ENCODE measurements around the gene TACSTD2. TPM values are rescaled to one million over a fixed set of nuclear protein-coding genes. Genes with fewer than 3 reads are reported as not detected.
"Not testable (repeated sequence)": the region's sequence is repeated elsewhere in the genome, so short reads cannot be mapped to it uniquely, and the experiment has no call there.

Gene TACSTD2, protein sequence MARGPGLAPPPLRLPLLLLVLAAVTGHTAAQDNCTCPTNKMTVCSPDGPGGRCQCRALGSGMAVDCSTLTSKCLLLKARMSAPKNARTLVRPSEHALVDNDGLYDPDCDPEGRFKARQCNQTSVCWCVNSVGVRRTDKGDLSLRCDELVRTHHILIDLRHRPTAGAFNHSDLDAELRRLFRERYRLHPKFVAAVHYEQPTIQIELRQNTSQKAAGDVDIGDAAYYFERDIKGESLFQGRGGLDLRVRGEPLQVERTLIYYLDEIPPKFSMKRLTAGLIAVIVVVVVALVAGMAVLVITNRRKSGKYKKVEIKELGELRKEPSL
- 169 and 183 TPM in 2 replicates for total RNA-seq

DNA sequence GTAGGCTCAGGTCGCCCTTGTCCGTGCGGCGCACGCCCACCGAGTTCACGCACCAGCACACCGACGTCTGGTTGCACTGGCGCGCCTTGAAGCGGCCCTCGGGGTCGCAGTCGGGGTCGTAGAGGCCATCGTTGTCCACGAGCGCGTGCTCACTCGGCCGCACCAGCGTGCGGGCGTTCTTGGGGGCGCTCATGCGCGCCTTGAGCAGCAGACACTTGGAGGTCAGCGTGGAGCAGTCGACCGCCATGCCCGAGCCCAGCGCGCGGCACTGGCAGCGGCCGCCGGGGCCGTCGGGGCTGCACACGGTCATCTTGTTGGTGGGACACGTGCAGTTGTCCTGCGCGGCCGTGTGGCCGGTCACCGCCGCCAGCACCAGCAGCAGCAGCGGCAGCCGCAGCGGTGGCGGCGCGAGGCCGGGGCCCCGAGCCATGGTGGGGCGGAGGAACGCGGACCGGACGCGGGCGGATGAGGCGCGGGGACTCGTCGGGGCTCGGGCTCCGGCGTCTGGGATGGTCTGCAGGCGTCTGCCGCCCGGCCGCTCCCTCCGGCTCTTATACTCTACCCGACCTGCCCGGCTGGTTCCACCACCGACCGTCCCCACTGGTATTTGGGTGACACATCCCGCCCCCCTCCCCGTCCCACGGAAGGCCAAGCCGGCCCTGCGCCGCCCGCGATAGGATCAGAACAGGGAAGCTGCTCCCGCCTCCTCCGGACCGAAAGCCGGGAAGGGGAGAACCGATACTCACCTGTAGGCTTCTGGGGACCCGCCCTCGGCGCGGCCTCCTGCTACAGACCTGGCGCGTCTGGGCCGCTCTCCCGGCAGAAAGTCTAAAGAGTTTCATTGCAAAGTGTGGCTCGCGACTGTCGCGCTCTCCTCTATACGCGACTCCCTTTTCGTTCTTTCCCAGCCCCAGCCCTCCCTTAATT, at the start of gene TACSTD2:
TSS of gene TACSTD2 (minus strand) at position 526 of the 927 bp plus-strand sequence. CDS start at position 430, 96 bp downstream.
- TF ChIP-seq, protein P1, sequence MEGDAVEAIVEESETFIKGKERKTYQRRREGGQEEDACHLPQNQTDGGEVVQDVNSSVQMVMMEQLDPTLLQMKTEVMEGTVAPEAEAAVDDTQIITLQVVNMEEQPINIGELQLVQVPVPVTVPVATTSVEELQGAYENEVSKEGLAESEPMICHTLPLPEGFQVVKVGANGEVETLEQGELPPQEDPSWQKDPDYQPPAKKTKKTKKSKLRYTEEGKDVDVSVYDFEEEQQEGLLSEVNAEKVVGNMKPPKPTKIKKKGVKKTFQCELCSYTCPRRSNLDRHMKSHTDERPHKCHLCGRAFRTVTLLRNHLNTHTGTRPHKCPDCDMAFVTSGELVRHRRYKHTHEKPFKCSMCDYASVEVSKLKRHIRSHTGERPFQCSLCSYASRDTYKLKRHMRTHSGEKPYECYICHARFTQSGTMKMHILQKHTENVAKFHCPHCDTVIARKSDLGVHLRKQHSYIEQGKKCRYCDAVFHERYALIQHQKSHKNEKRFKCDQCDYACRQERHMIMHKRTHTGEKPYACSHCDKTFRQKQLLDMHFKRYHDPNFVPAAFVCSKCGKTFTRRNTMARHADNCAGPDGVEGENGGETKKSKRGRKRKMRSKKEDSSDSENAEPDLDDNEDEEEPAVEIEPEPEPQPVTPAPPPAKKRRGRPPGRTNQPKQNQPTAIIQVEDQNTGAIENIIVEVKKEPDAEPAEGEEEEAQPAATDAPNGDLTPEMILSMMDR (IDR thresholded peaks at IDR 0.05; ENCODE audit: insufficient read depth, low read length, poor library complexity, severe bottlenecking): no peak
- H3K36me3 ChIP-seq (ENCODE audit: control insufficient read depth, insufficient read depth, low read length): no peaks in the 10 kb centered on the region
- DNase-seq (ENCODE audit: low read depth): no peak
- H3K27me3 ChIP-seq (ENCODE audit: control insufficient read depth, insufficient read depth, low read length): peaks cover 3% of the 10 kb centered on the region
- H3K4me3 ChIP-seq (ENCODE audit: low read depth, low read length): peak within 1 kb of the TSS; percentile 54

DNA sequence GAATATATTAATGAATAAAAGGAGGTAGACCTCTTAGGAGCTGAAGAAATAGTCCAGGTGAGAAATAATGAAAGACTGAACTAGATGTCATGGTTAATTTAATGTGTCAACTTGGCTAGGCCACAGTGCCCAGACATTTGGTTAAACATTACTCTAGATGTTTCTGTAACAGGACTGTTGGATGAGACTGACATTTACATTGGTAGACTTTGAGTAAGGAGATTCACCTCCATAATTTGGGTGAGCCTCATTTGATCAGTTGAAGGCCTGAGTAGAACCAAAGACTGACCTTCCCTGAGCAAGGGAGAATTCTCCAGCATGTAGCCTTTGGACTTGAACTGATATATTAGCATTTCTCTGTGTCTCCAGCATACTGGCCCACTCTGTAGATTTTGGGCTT, 49.2 kb upstream of the TACSTD2 start:
- no peaks in the 10 kb centered on the region for H3K36me3 ChIP-seq (ENCODE audit: control insufficient read depth, insufficient read depth, low read length)
- TF ChIP-seq, protein P1 (IDR thresholded peaks at IDR 0.05; ENCODE audit: insufficient read depth, low read length, poor library complexity, severe bottlenecking): no peak
- H3K4me3 ChIP-seq (ENCODE audit: low read depth, low read length): no peak overlapping the region
- no peaks in the 10 kb centered on the region for H3K27me3 ChIP-seq (ENCODE audit: control insufficient read depth, insufficient read depth, low read length)
- DNase-seq (ENCODE audit: low read depth): no peak

DNA sequence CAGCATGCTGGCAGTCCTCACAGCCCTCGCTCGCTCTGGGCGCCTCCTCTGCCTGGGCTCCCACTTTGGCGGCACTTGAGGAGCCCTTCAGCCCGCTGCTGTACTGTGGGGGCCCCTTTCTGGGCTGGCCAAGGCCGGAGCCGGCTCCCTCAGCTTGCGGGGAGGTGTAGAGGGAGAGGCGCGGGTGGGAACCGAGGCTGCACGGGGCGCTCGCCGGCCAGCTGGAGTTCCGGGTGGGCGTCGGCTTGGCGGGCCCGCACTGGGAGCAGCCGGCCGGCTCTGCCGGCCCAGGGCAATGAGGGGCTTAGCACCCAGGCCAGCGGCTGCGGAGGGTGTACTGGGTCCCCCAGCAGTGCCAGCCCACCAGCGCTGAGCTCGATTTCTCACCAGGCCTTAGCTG, 46.2 kb upstream of the TACSTD2 start:
- not testable (repeated sequence) for DNase-seq (ENCODE audit: low read depth); H3K36me3 ChIP-seq (ENCODE audit: control insufficient read depth, insufficient read depth, low read length); H3K27me3 ChIP-seq (ENCODE audit: control insufficient read depth, insufficient read depth, low read length); H3K4me3 ChIP-seq (ENCODE audit: low read depth, low read length)

DNA sequence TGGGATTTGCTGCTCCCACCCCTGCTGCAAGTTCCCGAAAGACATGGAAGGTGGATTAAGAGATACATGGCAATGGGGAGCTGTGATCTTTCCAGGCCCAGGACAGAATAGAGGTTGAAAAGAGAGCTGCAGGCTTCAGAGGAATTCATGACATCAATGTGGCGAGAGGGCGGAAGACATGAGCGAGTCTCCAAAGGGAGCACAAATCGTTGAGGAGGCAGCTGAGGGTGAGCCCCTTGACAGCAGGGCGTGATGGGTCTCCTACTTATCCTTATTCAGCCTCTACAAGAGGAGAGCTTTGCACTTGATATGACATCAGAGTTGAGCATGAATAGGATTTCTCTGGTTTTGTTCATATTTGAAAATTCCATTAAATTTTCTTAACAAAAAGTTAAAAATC, 45.5 kb upstream of the TACSTD2 start:
- Histone ChIP-seq H3K4me3 (ENCODE audit: low read depth, low read length) (no peak overlapping the region), H3K27me3 (ENCODE audit: control insufficient read depth, insufficient read depth, low read length) (no peaks in the 10 kb centered on the region), H3K36me3 (ENCODE audit: control insufficient read depth, insufficient read depth, low read length) (no peaks in the 10 kb centered on the region)
- DNase-seq (ENCODE audit: low read depth): no peak
- TF ChIP-seq, protein P1 (IDR thresholded peaks at IDR 0.05; ENCODE audit: insufficient read depth, low read length, poor library complexity, severe bottlenecking): no peak

DNA sequence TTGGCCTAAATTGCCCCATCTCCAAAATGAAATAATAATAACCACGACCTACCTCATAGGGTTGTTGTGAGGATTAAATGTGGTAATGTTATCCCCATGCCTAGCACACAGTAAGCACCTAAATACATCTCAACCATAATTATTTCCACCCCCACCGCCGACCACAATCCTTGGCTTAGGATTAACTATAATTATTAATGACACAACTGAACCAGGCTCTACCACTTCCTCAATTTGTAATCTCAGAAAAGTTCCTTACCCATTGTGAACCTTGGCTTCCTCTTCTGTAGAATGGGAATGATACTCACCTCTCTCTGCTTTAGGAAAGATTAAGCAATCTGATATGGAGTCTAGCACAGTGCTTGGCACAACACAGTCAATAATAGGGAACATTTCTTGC, 44.3 kb upstream of the TACSTD2 start:
- H3K27me3 ChIP-seq (ENCODE audit: control insufficient read depth, insufficient read depth, low read length): no peaks in the 10 kb centered on the region
- no peak overlapping the region for H3K4me3 ChIP-seq (ENCODE audit: low read depth, low read length)
- DNase-seq (ENCODE audit: low read depth): no peak
- TF ChIP-seq, protein P1 (IDR thresholded peaks at IDR 0.05; ENCODE audit: insufficient read depth, low read length, poor library complexity, severe bottlenecking): no peak
- no peaks in the 10 kb centered on the region for H3K36me3 ChIP-seq (ENCODE audit: control insufficient read depth, insufficient read depth, low read length)

DNA sequence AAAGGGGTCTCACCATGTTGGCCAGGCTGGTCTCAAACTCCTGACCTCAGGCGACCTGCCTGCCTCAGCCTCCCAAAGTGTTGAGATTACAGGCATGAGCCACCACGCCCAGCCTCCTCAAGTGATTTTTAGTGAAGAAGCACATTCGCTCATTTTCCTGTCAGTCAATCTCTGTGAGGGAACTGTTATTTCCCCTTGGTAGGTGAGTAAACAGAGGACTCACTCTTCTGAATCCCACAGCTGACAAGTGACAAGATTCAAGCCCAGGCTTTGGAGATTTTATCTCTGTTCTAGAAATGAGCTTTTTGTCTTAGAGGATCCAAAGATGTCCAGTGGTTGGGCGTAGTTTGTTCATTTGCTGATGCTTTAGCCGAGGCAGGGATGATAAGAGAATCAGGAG, 43.9 kb upstream of the TACSTD2 start:
- no peak for DNase-seq (ENCODE audit: low read depth)
- TF ChIP-seq, protein P1 (IDR thresholded peaks at IDR 0.05; ENCODE audit: insufficient read depth, low read length, poor library complexity, severe bottlenecking): no peak
- no peaks in the 10 kb centered on the region for H3K36me3 ChIP-seq (ENCODE audit: control insufficient read depth, insufficient read depth, low read length)

More for the DNA sequence above, 43.9 kb upstream of the TACSTD2 start:
- no peaks in the 10 kb centered on the region for H3K27me3 ChIP-seq (ENCODE audit: control insufficient read depth, insufficient read depth, low read length)
- no peak overlapping the region for H3K4me3 ChIP-seq (ENCODE audit: low read depth, low read length)
